IMR-90 (cell line): ENCODE data around the gene KCNT2. TPM values are rescaled to one million over a fixed set of nuclear protein-coding genes. Genes with fewer than 3 reads are reported as not detected.

ENCODE experiments used
- ATAC-seq: fragments of 200-7000 bp; cut with Tn5 transposase; 2 replicates; pipeline ENCODE4 v1.9.1; 2020; ENCODE audit warnings: low read depth, mild to moderate bottlenecking, moderate library complexity
- BruUV-seq: library from RNA; stranded (reverse); fragments of 400-500 nt; replicated peaks from 2 replicates; lab custom pipeline; 2021; lab: Mats Ljungman, UMichigan
- CTCF ChIA-PET: fragments of 300-600 bp; formaldehyde crosslinking; extraction: SDS; loops from one replicate; lab custom pipeline; 2021; ENCODE audit warnings: antibody characterized with exemption; lab: Yijun Ruan, JAX
- POLR2A ChIA-PET: fragments of 300-600 bp; sonication (Branson Sonifier 250); formaldehyde crosslinking; loops from one replicate; lab custom pipeline; 2022; ENCODE audit warnings: antibody characterized with exemption; ENCODE audit not compliant: unreplicated experiment; lab: Charles Lee
- DNase-seq: peaks from one replicate; pipeline ENCODE4 v3.0.0; 2013
- H2AFZ ChIP-seq: replicated peaks from 2 replicates; pipeline ENCODE3; 2013; ENCODE audit warnings: low read length, mild to moderate bottlenecking; ENCODE audit not compliant: poor library complexity
- H2AK5ac ChIP-seq: 2 replicates; pipeline ENCODE4 v1.6.1; 2013; ENCODE audit warnings: low read depth, low read length, inconsistent platforms
- H2AK9ac ChIP-seq: replicated peaks from 2 replicates; pipeline ENCODE3; 2013; ENCODE audit warnings: mild to moderate bottlenecking, low read depth, low read length, moderate library complexity; ENCODE audit not compliant: poor library complexity
- H2BK120ac ChIP-seq: 2 replicates; pipeline ENCODE4 v1.6.1; 2013; ENCODE audit warnings: low read depth, low read length, inconsistent platforms
- H2BK15ac ChIP-seq: 3 replicates; pipeline ENCODE4 v1.6.1; 2013; ENCODE audit warnings: low read depth, low read length, inconsistent platforms
- H2BK20ac ChIP-seq: 2 replicates; pipeline ENCODE4 v1.6.1; 2013; ENCODE audit warnings: low read depth, mild to moderate bottlenecking, inconsistent platforms, low read length, moderate library complexity
- H2BK5ac ChIP-seq: 2 replicates; pipeline ENCODE4 v1.6.1; 2013; ENCODE audit warnings: mild to moderate bottlenecking, low read depth, low read length, inconsistent platforms; ENCODE audit not compliant: poor library complexity, severe bottlenecking
- H3K14ac ChIP-seq: replicated peaks from 2 replicates; pipeline ENCODE4 v1.6.1; 2013; ENCODE audit warnings: low read depth, low read length, inconsistent platforms
- H3K18ac ChIP-seq: 2 replicates; pipeline ENCODE4 v1.6.1; 2013; ENCODE audit warnings: low read depth, low read length, control low read depth
- H3K23ac ChIP-seq: 2 replicates; pipeline ENCODE4 v1.6.1; 2013; ENCODE audit warnings: low read depth, low read length, inconsistent platforms
- H3K27ac ChIP-seq: 2 replicates; pipeline ENCODE4 v1.5.1; 2013; ENCODE audit warnings: mild to moderate bottlenecking, control low read depth, low read length; ENCODE audit not compliant: insufficient read depth
- H3K27me3 ChIP-seq: 2 replicates; pipeline ENCODE4 v1.6.1; 2013; ENCODE audit warnings: low read length; ENCODE audit not compliant: control insufficient read depth, insufficient read depth
- H3K36me3 ChIP-seq: 2 replicates; pipeline ENCODE4 v1.6.1; 2013; ENCODE audit warnings: low read length, mixed read lengths; ENCODE audit not compliant: control insufficient read depth, insufficient read depth
- H3K4ac ChIP-seq: 2 replicates; pipeline ENCODE4 v1.6.1; 2013; ENCODE audit warnings: low read depth, low read length, inconsistent platforms
- H3K4me1 ChIP-seq: 2 replicates; pipeline ENCODE4 v1.6.1; 2013; ENCODE audit warnings: low read length, mixed read lengths; ENCODE audit not compliant: control insufficient read depth, insufficient read depth
- H3K4me2 ChIP-seq: 2 replicates; pipeline ENCODE4 v1.6.1; 2013; ENCODE audit warnings: low read depth, mild to moderate bottlenecking, control low read depth, low read length, moderate library complexity
- H3K4me3 ChIP-seq: 2 replicates; pipeline ENCODE4 v1.5.1; 2013; ENCODE audit warnings: low read depth, mild to moderate bottlenecking, control low read depth, low read length, moderate library complexity; ENCODE audit not compliant: insufficient read depth
- H3K56ac ChIP-seq: 2 replicates; pipeline ENCODE4 v1.6.1; 2013; ENCODE audit warnings: low read length, inconsistent platforms; ENCODE audit not compliant: insufficient read depth; ENCODE audit errors: extremely low read depth
- H3K79me1 ChIP-seq, 2 experiments: 2 replicates each; pipeline ENCODE4 v1.6.1; 2013; ENCODE audit warnings: low read length in 2 of 2, inconsistent platforms in 1 of 2, low read depth in 1 of 2
- H3K9ac ChIP-seq: 2 replicates; pipeline ENCODE4 v1.6.1; 2013; ENCODE audit warnings: low read depth, low read length, control low read depth
- H3K9me1 ChIP-seq: 2 replicates; pipeline ENCODE4 v1.6.1; 2013; ENCODE audit warnings: low read length, inconsistent platforms; ENCODE audit not compliant: insufficient read depth
- H3K9me3 ChIP-seq: 2 replicates; pipeline ENCODE4 v1.6.1; 2013; ENCODE audit warnings: low read length; ENCODE audit not compliant: control insufficient read depth, insufficient read depth
- H4K20me1 ChIP-seq: 2 replicates; pipeline ENCODE4 v1.6.1; 2013; ENCODE audit warnings: low read length, inconsistent platforms; ENCODE audit not compliant: insufficient read depth
- H4K5ac ChIP-seq: 2 replicates; pipeline ENCODE4 v1.6.1; 2013; ENCODE audit warnings: mild to moderate bottlenecking, low read depth, low read length, control low read depth
- H4K8ac ChIP-seq, 2 experiments: 2 replicates each; pipeline ENCODE4 v1.6.1; 2013; ENCODE audit warnings: low read depth in 2 of 2, low read length in 2 of 2, control low read depth in 1 of 2, inconsistent platforms in 1 of 2
- H4K91ac ChIP-seq: 2 replicates; pipeline ENCODE4 v1.6.1; 2013; ENCODE audit warnings: low read depth, low read length, inconsistent platforms; ENCODE audit not compliant: insufficient read depth
- CHD1 ChIP-seq: IDR thresholded peaks from 2 replicates; pipeline ENCODE4 v1.6.1; 2012; ENCODE audit warnings: low read depth, low read length, improper control_type of control experiment
- ELK1 ChIP-seq: fragments of 150-350 bp; IDR thresholded peaks from 2 replicates; pipeline ENCODE4 v1.6.1; 2016; ENCODE audit warnings: low read depth, mild to moderate bottlenecking, low read length, moderate library complexity, borderline replicate concordance
- FOS ChIP-seq: fragments of 150-350 bp; IDR thresholded peaks from 2 replicates; pipeline ENCODE4 v1.6.1; 2016; ENCODE audit warnings: low read depth, low read length
- MAFK ChIP-seq: IDR thresholded peaks from 2 replicates; pipeline ENCODE4 v1.6.1; 2012; ENCODE audit warnings: low read depth, low read length, improper control_type of control experiment
- MAZ ChIP-seq: IDR thresholded peaks from 2 replicates; pipeline ENCODE4 v1.6.1; 2012; ENCODE audit warnings: low read depth, mild to moderate bottlenecking, low read length, improper control_type of control experiment, moderate library complexity, borderline replicate concordance
- RAD21 ChIP-seq: IDR thresholded peaks from 2 replicates; pipeline ENCODE4 v1.6.1; 2012; ENCODE audit warnings: low read length, improper control_type of control experiment
- WGBS, 2 experiments: methylation state at CpG; one replicate each; pipeline versions ENCODE4 v1.1.5 to v1.1.7; 2013; ENCODE audit warnings: missing lambda C conversion rate in 2 of 2; ENCODE audit not compliant: insufficient read length in 1 of 2; ENCODE audit errors: extremely low coverage in 2 of 2; 5-methylcytosine and 5-hydroxymethylcytosine counted together
- dilution Hi-C: fragments of 300-500 bp; cut with HindIII; formaldehyde crosslinking; loops from one replicate; pipeline ENCODE4 v1.14.3; 2018; ENCODE audit warnings: low sequenced_read_pairs; ENCODE audit not compliant: unreplicated experiment
- in situ Hi-C: fragments of 300-500 bp; cut with MboI; formaldehyde crosslinking; loops from 3 replicates; pipeline ENCODE4 v1.14.3; 2019; ENCODE audit warnings: low sequenced_read_pairs, inconsistent platforms, mixed read lengths
- intact Hi-C: fragments of 100-400 bp; cut with micrococcal nuclease; formaldehyde crosslinking; loops from 2 replicates; pipeline ENCODE4 v1.10.0; 2022
- polyA plus RNA-seq, 3 experiments: library from polyadenylated mRNA; depleted of rRNA; stranded (reverse); fragments of >200 nt; gene quantifications; 2 replicates each; pipeline ENCODE4 v1.2.3, GENCODE V29; 2012; ENCODE audit warnings: low replicate concordance in 1 of 3
- total RNA-seq: library from RNA; depleted of rRNA; stranded (reverse); fragments of >200 nt; gene quantifications from 2 replicates; pipeline ENCODE4 v1.2.3, GENCODE V29; 2012
- TF ChIP-seq, protein P1 (sequence below): conservative IDR thresholded peaks from 2 replicates; pipeline ENCODE4 v1.5.1; 2012; ENCODE audit warnings: mild to moderate bottlenecking, low read depth, low read length, improper control_type of control experiment
- TF ChIP-seq, protein P2 (sequence below): fragments of 150-350 bp; IDR thresholded peaks from 2 replicates; pipeline ENCODE4 v1.6.1; 2017; ENCODE audit warnings: mild to moderate bottlenecking, antibody characterized with exemption, low read length, low read depth

The KCNT2 gene
- total and polyA plus RNA-seq, 2 of the 4 experiments (the other 2 are of a cell fraction) = 0.22 to 0.72 TPM

- Histone ChIP-seq H3K9ac (no peak overlapping the region), H3K9me1 (no peaks in the 10 kb centered on the region), H3K14ac (no peak overlapping the region), H3K23ac (no peak overlapping the region), H3K4ac (no peak overlapping the region), H3K79me1 (no peaks in the 10 kb centered on the region), H2BK120ac (no peak overlapping the region), H3K18ac (no peak overlapping the region), H2AK9ac (no peak overlapping the region), H3K27me3 (no peaks in the 10 kb centered on the region), H3K4me3 (no peak overlapping the region), H3K4me1 (peaks cover 2% of the 10 kb centered on the region), H3K36me3 (no peaks in the 10 kb centered on the region), H2AK5ac (no peak overlapping the region), H3K9me3 (no peaks in the 10 kb centered on the region), H2BK20ac (no peak overlapping the region), H4K5ac (no peak overlapping the region), H3K27ac (no peak overlapping the region), H3K56ac (no peak overlapping the region), H4K8ac (no peak overlapping the region), H4K91ac (no peak overlapping the region), H2BK15ac (no peak overlapping the region), H4K20me1 (no peaks in the 10 kb centered on the region), H3K4me2 (no peak overlapping the region), H2AFZ (no peak overlapping the region), H2BK5ac (no peak overlapping the region)
- ChIA-PET CTCF (no interaction called here), POLR2A (no interaction called here)
- in situ Hi-C loops = no loop called here
- dilution Hi-C loops = no loop called here
- ATAC-seq (peak; percentile 44), DNase-seq (peak; percentile 42)
- intact Hi-C loops = no loop called here
- BruUV-seq = no TSS peak
- WGBS, 2 experiments = no CpG with 5 or more reads among the region's 7 CpGs
- TF ChIP-seq FOS = no peak
- TF ChIP-seq, protein P1, sequence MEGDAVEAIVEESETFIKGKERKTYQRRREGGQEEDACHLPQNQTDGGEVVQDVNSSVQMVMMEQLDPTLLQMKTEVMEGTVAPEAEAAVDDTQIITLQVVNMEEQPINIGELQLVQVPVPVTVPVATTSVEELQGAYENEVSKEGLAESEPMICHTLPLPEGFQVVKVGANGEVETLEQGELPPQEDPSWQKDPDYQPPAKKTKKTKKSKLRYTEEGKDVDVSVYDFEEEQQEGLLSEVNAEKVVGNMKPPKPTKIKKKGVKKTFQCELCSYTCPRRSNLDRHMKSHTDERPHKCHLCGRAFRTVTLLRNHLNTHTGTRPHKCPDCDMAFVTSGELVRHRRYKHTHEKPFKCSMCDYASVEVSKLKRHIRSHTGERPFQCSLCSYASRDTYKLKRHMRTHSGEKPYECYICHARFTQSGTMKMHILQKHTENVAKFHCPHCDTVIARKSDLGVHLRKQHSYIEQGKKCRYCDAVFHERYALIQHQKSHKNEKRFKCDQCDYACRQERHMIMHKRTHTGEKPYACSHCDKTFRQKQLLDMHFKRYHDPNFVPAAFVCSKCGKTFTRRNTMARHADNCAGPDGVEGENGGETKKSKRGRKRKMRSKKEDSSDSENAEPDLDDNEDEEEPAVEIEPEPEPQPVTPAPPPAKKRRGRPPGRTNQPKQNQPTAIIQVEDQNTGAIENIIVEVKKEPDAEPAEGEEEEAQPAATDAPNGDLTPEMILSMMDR = no peak
- TF ChIP-seq, protein P2, sequence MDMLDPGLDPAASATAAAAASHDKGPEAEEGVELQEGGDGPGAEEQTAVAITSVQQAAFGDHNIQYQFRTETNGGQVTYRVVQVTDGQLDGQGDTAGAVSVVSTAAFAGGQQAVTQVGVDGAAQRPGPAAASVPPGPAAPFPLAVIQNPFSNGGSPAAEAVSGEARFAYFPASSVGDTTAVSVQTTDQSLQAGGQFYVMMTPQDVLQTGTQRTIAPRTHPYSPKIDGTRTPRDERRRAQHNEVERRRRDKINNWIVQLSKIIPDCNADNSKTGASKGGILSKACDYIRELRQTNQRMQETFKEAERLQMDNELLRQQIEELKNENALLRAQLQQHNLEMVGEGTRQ = no peak
- no peak for TF ChIP-seq CHD1
- TF ChIP-seq MAFK = 0 out of 2 replicates have a peak, but pooled peaks have one; percentile 52
- no peak for TF ChIP-seq MAZ
- no peak for TF ChIP-seq RAD21
- no peak for TF ChIP-seq ELK1
Observed at GRCh38 chr1:196400478-196401451, 207.5 kb downstream of the KCNT2 start.
